Heart right ventricle (tissue), 16 donors: ENCODE results near the gene ACTRT2. TPM values are rescaled to one million over a fixed set of nuclear protein-coding genes. Genes with fewer than 3 reads are reported as not detected.

Source experiments
- ATAC-seq, 8 donors: fragments of 200-7000 bp; cut with Tn5 transposase; one replicate each; pipeline ENCODE4 v1.9.1; 2020; ENCODE audit warnings: mild to moderate bottlenecking in 8 of 8, moderate library complexity in 8 of 8, moderate number of reproducible peaks in 1 of 8
- DNase-seq, 2 donors: peaks; one replicate each; pipeline ENCODE4 v3.0.0-alpha.2; 2020
- H3K27ac ChIP-seq, 10 donors: fragments of 200-600 bp; sonication (generic) in 2 of 10; one replicate each; pipeline versions ENCODE4 v1.5.0 to v1.8.0; 2020 to 2022; ENCODE audit warnings: mild to moderate bottlenecking in 3 of 10
- H3K27me3 ChIP-seq, 7 donors: fragments of 200-600 bp; one replicate each; pipeline ENCODE4 v1.8.0; 2021 to 2022; ENCODE audit warnings: mild to moderate bottlenecking in 2 of 7
- H3K36me3 ChIP-seq, 9 donors: fragments of 200-600 bp; sonication (generic) in 1 of 9; one replicate each; pipeline versions ENCODE4 v1.5.0 to v1.8.0; 2020 to 2022; ENCODE audit warnings: mild to moderate bottlenecking in 2 of 9
- H3K4me1 ChIP-seq, 9 donors: fragments of 200-600 bp; sonication (generic) in 1 of 9; one replicate each; pipeline versions ENCODE4 v1.5.0 to v1.8.0; 2020 to 2022; ENCODE audit warnings: mild to moderate bottlenecking in 4 of 9
- H3K4me3 ChIP-seq, 10 donors: fragments of 200-600 bp; sonication (generic) in 2 of 10; one replicate each; pipeline versions ENCODE4 v1.5.0 to v1.8.0; 2020 to 2022; ENCODE audit warnings: mild to moderate bottlenecking in 7 of 10, moderate library complexity in 2 of 10
- H3K9me3 ChIP-seq, 11 donors: fragments of 200-600 bp in 10 of 11; sonication (generic) in 2 of 11; one replicate each; pipeline versions ENCODE4 v1.5.0 to v1.8.0; 2013 to 2022; ENCODE audit warnings: mild to moderate bottlenecking in 2 of 11, control low read depth in 1 of 11, moderate library complexity in 1 of 11
- CTCF ChIP-seq, 9 donors: fragments of 200-600 bp; sonication (generic) in 2 of 9; IDR thresholded peaks; one replicate each; pipeline versions ENCODE4 v1.5.0 to v1.8.0; 2021 to 2022; ENCODE audit warnings: antibody characterized with exemption in 9 of 9, mild to moderate bottlenecking in 5 of 9, moderate library complexity in 1 of 9
- WGBS, 2 donors: extraction: QIAGEN DNeasy Blood & Tissue Kit; methylation state at CpG; one replicate each; pipeline ENCODE4 v1.1.7; 2013; ENCODE audit warnings: inconsistent platforms in 1 of 2; 5-methylcytosine and 5-hydroxymethylcytosine counted together
- intact Hi-C, 10 donors: fragments of 100-400 bp; cut with DNase I; formaldehyde crosslinking; loops; one replicate each; pipeline versions ENCODE4 v1.11.1 to v1.14.2; 2022
- polyA plus RNA-seq, 2 donors: library from polyadenylated mRNA; stranded (reverse); fragments of 200-250 nt; gene quantifications; one replicate each; pipeline ENCODE4 v1.2.3, GENCODE V29; 2013
- total RNA-seq, 10 donors: library from RNA; stranded (reverse); fragmentation: NEBNext Ultra II Directional in 3 of 10; extraction: Animal tissue kit (Norgen Biotek cat#: 25700) in 3 of 10; gene quantifications; one replicate each; pipeline versions ENCODE4 v1.2.1 to v1.2.4, GENCODE V29; 2021 to 2023
- donor health status: Arrhythmogenic right ventricular cardiomyopathy.
- donor health status: ischemic (EF 13 %, LVEDD 7.1; RV severe dilation, severe dysfunction).
- donor health status: healthy with polysubstance abuse.
- donor health status: DM: no; HTN: yes; CAD: no.
- donor health status: DM: no; HTN: no; CAD: no.
- donor health status: ischemic (EF 25% LVEDD 6.9; RV normal size, moderate dysfunction).
- donor health status: ischemic (EF 25% LVEDD 5.7; RV mildly dilated, moderate dysfunction).
- donor health status: healthy.
- donor health status: DM: yes; HTN: yes; CAD: no.
- donor health status: Ischemic cardiomyopathy.
- donor health status: ischemic (EF 35%, LVEDD 5.7; RV mildly dilated, moderate dysfunction).
- donor health status: nonischemic (EF 11% LVEDD 7.7; RV severe dilation, severe dysfunction).
- donor health status: DM: yes; HTN: yes; CAD: no.
- donor health status: PGD.
- donor health status: ischemic (EF 29% LVEDD 5.4; RV normal size, mild dysfunction).
- donor health status: nonischemic (EF 23%, LVEDD 6.1; RV moderate dilation, normal function).

Gene ACTRT2
- total and polyA plus RNA-seq, 12 donors, result not detected

- intact Hi-C loops, result no loop called here
- no peak for ATAC-seq
- 88 to 89% methylated on average over 2 of the region's 2 CpGs for WGBS, 2 donors
- no peak for DNase-seq
- Histone ChIP-seq H3K36me3 (no peaks in the 10 kb centered on the region), H3K4me1 (no peaks in the 10 kb centered on the region), H3K27me3 (peaks cover 0 to 35% (median 7%) of the 10 kb centered on the region in 7 donors), H3K27ac (no peak overlapping the region), H3K9me3 (peaks cover 0 to 20% (median 4%) of the 10 kb centered on the region in 11 donors), H3K4me3 (no peak overlapping the region)
- TF ChIP-seq CTCF (IDR thresholded peaks at IDR 0.05), result no peak
These were observed 32.1 kb upstream of the ACTRT2 start for GRCh38 chr1:2989185-2989584.

GRCh38 chr1:2989976-2990375 is 31.3 kb upstream of the ACTRT2 start:
- Histone ChIP-seq H3K27ac (no peak overlapping the region), H3K4me1 (no peaks in the 10 kb centered on the region), H3K4me3 (no peak overlapping the region), H3K27me3 (peaks cover 0 to 35% (median 7%) of the 10 kb centered on the region in 7 donors), H3K36me3 (no peaks in the 10 kb centered on the region), H3K9me3 (peaks cover 0 to 28% (median 11%) of the 10 kb centered on the region in 11 donors)
- DNase-seq, result no peak
- intact Hi-C loops, result no loop called here
- no peak for TF ChIP-seq CTCF (IDR thresholded peaks at IDR 0.05)
- ATAC-seq, result no peak
- 85 to 89% methylated on average over 7 of the region's 7 CpGs for WGBS, 2 donors

- Histone ChIP-seq H3K27me3 (peaks cover 0 to 35% (median 7%) of the 10 kb centered on the region in 7 donors), H3K9me3 (peaks cover 0 to 33% (median 11%) of the 10 kb centered on the region in 11 donors), H3K36me3 (no peaks in the 10 kb centered on the region), H3K4me3 (no peak overlapping the region), H3K4me1 (no peaks in the 10 kb centered on the region), H3K27ac (no peak overlapping the region)
- 89 to 90% methylated on average over 20 of the region's 20 CpGs for WGBS, 2 donors
- no peak for ATAC-seq
- no peak for TF ChIP-seq CTCF (IDR thresholded peaks at IDR 0.05)
- intact Hi-C loops, result no loop called here
- no peak for DNase-seq
These were observed 30.7 kb upstream of the ACTRT2 start for GRCh38 chr1:2990376-2991115.

GRCh38 chr1:2991753-2992495 is 29.3 kb upstream of the ACTRT2 start:
- ATAC-seq (no peak), DNase-seq (no peak)
- H3K9me3 ChIP-seq, result peaks cover 0 to 46% (median 14%) of the 10 kb centered on the region in 11 donors
- intact Hi-C loops, result no loop called here
- no peak for TF ChIP-seq CTCF (IDR thresholded peaks at IDR 0.05)
- H3K4me3 ChIP-seq, result no peak overlapping the region
- H3K27me3 ChIP-seq, result peaks cover 0 to 29% (median 12%) of the 10 kb centered on the region in 7 donors
- no peaks in the 10 kb centered on the region for H3K4me1 ChIP-seq
- no peaks in the 10 kb centered on the region for H3K36me3 ChIP-seq
- 69 to 82% methylated on average over 18 of the region's 18 CpGs for WGBS, 2 donors
- no peak overlapping the region for H3K27ac ChIP-seq
